GM19468 (cell line): ENCODE data around the gene ZNF513.
"Not testable (repeated sequence)": the region's sequence is repeated elsewhere in the genome, so short reads cannot be mapped to it uniquely, and the experiment has no call there.

Source experiments
- ATAC-seq: cut with Tn5 transposase; IDR thresholded peaks from one replicate; pipeline ENCODE4 v1.9.1; 2021; ENCODE audit warnings: mild to moderate bottlenecking, moderate library complexity, moderate number of reproducible peaks; ENCODE audit not compliant: unreplicated experiment; ENCODE audit errors: extremely low read depth

Gene ZNF513

GRCh38 chr2:27362678-27363420, 17.7 kb downstream of the ZNF513 start:
- ATAC-seq: no peak

- peak; percentile 60 for ATAC-seq
Observed at GRCh38 chr2:27356382-27357181, 24.0 kb downstream of the ZNF513 start, which contains the start of gene GTF3C2. TSS of gene GTF3C2 (minus strand) at chr2:27356764. CDS start at chr2:27343554, 13,210 bp downstream.

GRCh38 chr2:27356056-27356381, 24.5 kb downstream of the ZNF513 start:
- no peak for ATAC-seq

- ATAC-seq: no peak
Observed at GRCh38 chr2:27354597-27354927, 26.0 kb downstream of the ZNF513 start.

- no peak for ATAC-seq
Observed at GRCh38 chr2:27353762-27354596, 26.6 kb downstream of the ZNF513 start.

GRCh38 chr2:27353386-27353761, 27.2 kb downstream of the ZNF513 start:
- ATAC-seq: not testable (repeated sequence)

GRCh38 chr2:27351802-27352598, 28.5 kb downstream of the ZNF513 start:
- ATAC-seq: no peak

- no peak for ATAC-seq
Observed at GRCh38 chr2:27350106-27350693, 30.3 kb downstream of the ZNF513 start.

GRCh38 chr2:27347641-27348040, 32.9 kb downstream of the ZNF513 start:
- no peak for ATAC-seq

GRCh38 chr2:27336173-27336572, 44.4 kb downstream of the ZNF513 start:
- ATAC-seq: no peak

- no peak for ATAC-seq
Observed at GRCh38 chr2:27335311-27335710, 45.2 kb downstream of the ZNF513 start.
